ENCODE results near the gene DHRS1. TPM values are rescaled to one million over a fixed set of nuclear protein-coding genes. Genes with fewer than 3 reads are reported as not detected.

DHRS1 gene
- total RNA-seq, 1 donor from 2014 or later = 32.5 TPM

DNA sequence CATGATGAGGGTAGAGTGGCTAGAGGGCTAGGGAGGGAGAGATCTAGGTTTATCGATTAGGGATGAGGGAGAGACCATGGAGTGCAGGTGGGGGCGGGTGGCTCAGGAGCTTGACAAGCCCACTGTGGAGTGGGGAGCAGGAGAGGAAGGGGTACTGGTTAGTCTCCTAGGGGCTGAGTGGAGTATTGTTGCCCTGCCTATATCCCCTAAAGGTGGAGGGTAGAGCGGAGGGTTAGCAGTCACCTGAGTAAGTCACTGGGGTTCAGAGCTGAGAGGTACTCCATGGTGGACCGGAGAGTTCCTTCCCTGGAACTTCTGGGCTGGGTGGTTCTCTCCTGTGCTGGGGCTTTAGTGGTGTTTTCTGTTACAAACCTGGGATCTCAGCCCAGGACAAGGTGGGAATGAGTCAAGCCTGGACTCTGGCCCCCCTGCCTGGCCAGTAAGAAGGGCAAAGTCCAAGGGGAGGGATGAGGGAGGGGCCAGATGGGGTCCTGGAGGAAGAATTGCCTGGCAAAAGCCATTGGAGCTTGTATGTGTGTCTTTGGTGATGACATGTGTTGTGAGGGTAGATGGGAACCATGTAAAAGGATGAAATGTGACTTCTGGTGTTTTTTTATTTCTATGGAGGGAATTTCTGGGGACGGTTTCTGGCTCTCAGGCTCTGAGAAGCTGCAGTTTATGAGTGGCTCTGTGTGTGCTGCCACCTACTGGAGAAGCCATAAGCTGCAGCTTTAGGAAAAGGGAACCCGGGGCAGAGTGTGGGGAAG is 8.2 kb upstream of the DHRS1 start, which contains the start of gene CIDEB:
Gene CIDEB, minus strand, starts transcription at position 403 of the 767 bp plus-strand sequence. Its CDS starts 119 bp downstream, at position 284.
- no peaks in the 10 kb centered on the region for H3K9me3 Mint-ChIP-seq
- peak; percentile 48 for DNase-seq
- no peak within 1 kb of the TSS for H3K4me3 Mint-ChIP-seq
- intact Hi-C loops (cut with micrococcal nuclease) = loop anchor here (1.0 kb wide), 6 partner anchors 8 to 293 kb away; partner anchors contain the start of genes DHRS1, IPO4, MDP1 and NOP9
- peaks cover 54% of the 10 kb centered on the region for H3K36me3 Mint-ChIP-seq (ENCODE audit: low read depth)
- ChIA-PET POLR2A (interaction anchor here (0.5 to 4.4 kb wide), 16 partner anchors 8 to 193 kb away, joined by 3 to 46 read pairs (median 4); partner anchors contain the start of genes CHMP4A, DCAF11, DHRS1 and IRF9), CTCF (interaction anchor here (0.6 to 7.2 kb wide), 35 partner anchors 10 to 256 kb away, joined by 3 to 67 read pairs (median 4); partner anchors contain the start of genes CARMIL3, CBLN3, DHRS1 and IPO4)
- ATAC-seq (ENCODE audit: low read depth) = peak; percentile 23
- no peaks in the 10 kb centered on the region for H3K27me3 Mint-ChIP-seq
- peaks cover 39% of the 10 kb centered on the region for H3K4me1 Mint-ChIP-seq
- TF ChIP-seq, protein P1, sequence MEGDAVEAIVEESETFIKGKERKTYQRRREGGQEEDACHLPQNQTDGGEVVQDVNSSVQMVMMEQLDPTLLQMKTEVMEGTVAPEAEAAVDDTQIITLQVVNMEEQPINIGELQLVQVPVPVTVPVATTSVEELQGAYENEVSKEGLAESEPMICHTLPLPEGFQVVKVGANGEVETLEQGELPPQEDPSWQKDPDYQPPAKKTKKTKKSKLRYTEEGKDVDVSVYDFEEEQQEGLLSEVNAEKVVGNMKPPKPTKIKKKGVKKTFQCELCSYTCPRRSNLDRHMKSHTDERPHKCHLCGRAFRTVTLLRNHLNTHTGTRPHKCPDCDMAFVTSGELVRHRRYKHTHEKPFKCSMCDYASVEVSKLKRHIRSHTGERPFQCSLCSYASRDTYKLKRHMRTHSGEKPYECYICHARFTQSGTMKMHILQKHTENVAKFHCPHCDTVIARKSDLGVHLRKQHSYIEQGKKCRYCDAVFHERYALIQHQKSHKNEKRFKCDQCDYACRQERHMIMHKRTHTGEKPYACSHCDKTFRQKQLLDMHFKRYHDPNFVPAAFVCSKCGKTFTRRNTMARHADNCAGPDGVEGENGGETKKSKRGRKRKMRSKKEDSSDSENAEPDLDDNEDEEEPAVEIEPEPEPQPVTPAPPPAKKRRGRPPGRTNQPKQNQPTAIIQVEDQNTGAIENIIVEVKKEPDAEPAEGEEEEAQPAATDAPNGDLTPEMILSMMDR (IDR thresholded peaks at IDR 0.05) = peak; percentile 70
- peak within 1 kb of the TSS; percentile 59 for H3K27ac Mint-ChIP-seq

DNA sequence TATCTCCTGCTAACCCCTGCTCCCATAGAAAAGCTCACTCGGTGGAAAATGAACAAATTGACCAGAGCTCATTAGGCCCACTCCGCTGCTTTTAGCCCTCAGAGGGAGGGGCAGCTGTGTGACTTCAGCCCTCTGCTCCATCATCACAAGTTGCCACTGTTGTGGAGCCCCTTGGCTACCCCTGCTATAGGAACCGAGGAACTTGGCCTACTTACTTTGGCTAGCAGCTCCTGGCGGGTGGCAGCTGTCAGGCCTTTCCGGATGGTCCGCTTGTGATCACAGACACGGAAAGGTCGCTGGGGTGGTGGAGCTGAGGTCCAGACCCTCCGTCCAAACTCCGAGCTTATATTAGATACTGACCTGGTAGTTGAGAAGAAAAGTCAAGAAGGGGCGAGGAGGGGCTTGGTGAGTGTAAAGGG is 7.6 kb upstream of the DHRS1 start:
- ATAC-seq (ENCODE audit: low read depth) = no peak
- POLR2A ChIA-PET = interaction anchor here (0.6 to 2.8 kb wide), 8 partner anchors 7 to 192 kb away, joined by 3 to 46 read pairs (median 6); partner anchors contain the start of genes CBLN3, CHMP4A, DCAF11 and DHRS1
- TF ChIP-seq, protein P1 (IDR thresholded peaks at IDR 0.05) = no peak
- H3K4me1 Mint-ChIP-seq = peaks cover 33% of the 10 kb centered on the region
- no peak for DNase-seq
- H3K9me3 Mint-ChIP-seq = no peaks in the 10 kb centered on the region
- H3K36me3 Mint-ChIP-seq (ENCODE audit: low read depth) = peaks cover 60% of the 10 kb centered on the region
- H3K27ac Mint-ChIP-seq = no peak overlapping the region
- H3K4me3 Mint-ChIP-seq = no peak overlapping the region
- CTCF ChIA-PET = interaction anchor here (0.8 to 7.2 kb wide), 19 partner anchors 9 to 255 kb away, joined by 3 to 67 read pairs (median 9); partner anchors contain the start of genes CARMIL3, CBLN3, DHRS1 and IPO4
- intact Hi-C loops (cut with micrococcal nuclease) = no loop called here
- H3K27me3 Mint-ChIP-seq = no peaks in the 10 kb centered on the region

DNA sequence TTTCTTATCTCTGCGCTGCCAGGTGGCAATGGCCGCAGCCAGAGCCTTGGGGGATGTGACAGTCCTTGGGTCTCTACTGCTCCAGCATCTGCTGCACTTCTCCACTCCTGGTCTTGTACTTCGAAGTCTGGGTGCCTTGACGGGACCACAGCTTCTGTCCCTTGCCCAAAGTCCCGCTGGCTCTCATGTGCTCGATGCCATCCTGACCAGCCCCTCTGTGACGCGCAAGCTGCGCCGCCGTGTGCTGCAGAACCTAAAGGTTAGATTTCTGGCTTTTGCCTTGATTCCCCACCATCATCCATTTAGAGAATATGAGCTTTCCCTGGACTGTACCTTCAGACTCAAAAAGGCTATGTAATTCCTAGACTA is 4.4 kb upstream of the DHRS1 start:
- DNase-seq (no peak), ATAC-seq (ENCODE audit: low read depth) (no peak)
- Mint-ChIP-seq H3K4me3 (no peak overlapping the region), H3K27me3 (no peaks in the 10 kb centered on the region), H3K4me1 (peaks cover 36% of the 10 kb centered on the region), H3K36me3 (ENCODE audit: low read depth) (peaks cover 77% of the 10 kb centered on the region), H3K9me3 (no peaks in the 10 kb centered on the region), H3K27ac (no peak overlapping the region)
- POLR2A ChIA-PET = interaction anchor here (0.5 to 8.2 kb wide), 2 partner anchors 9 to 62 kb away, joined by 3 to 242 read pairs; partner anchors contain the start of gene TINF2
- CTCF ChIA-PET = no interaction called here
- intact Hi-C loops (cut with micrococcal nuclease) = no loop called here
- TF ChIP-seq, protein P1 (IDR thresholded peaks at IDR 0.05) = no peak

- Mint-ChIP-seq H3K27ac (peak overlapping the region; percentile 94), H3K27me3 (no peaks in the 10 kb centered on the region), H3K4me1 (peaks cover 51% of the 10 kb centered on the region), H3K9me3 (no peaks in the 10 kb centered on the region), H3K4me3 (peak overlapping the region; percentile 95), H3K36me3 (ENCODE audit: low read depth) (peaks cover 64% of the 10 kb centered on the region)
- ATAC-seq (ENCODE audit: low read depth) (no peak), DNase-seq (no peak)
- TF ChIP-seq, protein P1 (IDR thresholded peaks at IDR 0.05) = no peak
- POLR2A ChIA-PET = interaction anchor here (0.5 to 8.2 kb wide), 20 partner anchors 8 to 186 kb away, joined by 3 to 242 read pairs (median 6); partner anchors contain the start of genes CBLN3, CHMP4A, CIDEB and DCAF11
- CTCF ChIA-PET = interaction anchor here (0.7 to 7.1 kb wide), 9 partner anchors 8 to 193 kb away, joined by 3 to 139 read pairs (median 5); partner anchors contain the start of genes CIDEB, LTB4R, LTB4R2 and TINF2
- intact Hi-C loops (cut with micrococcal nuclease) = no loop called here
Observed at GRCh38 chr14:24300326-24300980, 873 bp upstream of the DHRS1 start.

Measured in activated B cell treated with CpG ODN at 0.5 μM for 24 hours (primary cell).